Neural cell (in vitro differentiated cells): ENCODE measurements around the gene SLC13A3. TPM values are rescaled to one million over a fixed set of nuclear protein-coding genes. Genes with fewer than 3 reads are reported as not detected.

Experiments
- H2AFZ ChIP-seq: fragments of 200-600, 300-800 bp; sonication (generic), shearing (Covaris generic); 2 replicates; pipeline ENCODE4 v1.6.0; 2014; ENCODE audit warnings: low read depth, mild to moderate bottlenecking, antibody characterized with exemption, low read length, moderate library complexity
- H3F3A ChIP-seq: fragments of 200-600 bp; shearing (Covaris generic); 2 replicates; pipeline ENCODE4 v1.6.1; 2016; ENCODE audit warnings: mild to moderate bottlenecking, moderate library complexity, mixed read lengths, antibody characterized with exemption, low read length; ENCODE audit not compliant: insufficient read depth, poor library complexity, severe bottlenecking
- H3K27ac ChIP-seq: fragments of 200-600, 300-800 bp; sonication (generic), shearing (Covaris generic); 2 replicates; pipeline ENCODE4 v1.5.1; 2014; ENCODE audit warnings: mild to moderate bottlenecking, low read length, moderate library complexity
- H3K27me3 ChIP-seq: fragments of 300-800, 200-600 bp; sonication (generic), shearing (Covaris generic); 2 replicates; pipeline ENCODE4 v1.6.0; 2014; ENCODE audit warnings: mild to moderate bottlenecking, low read depth, low read length, moderate library complexity; ENCODE audit not compliant: insufficient read depth
- H3K36me3 ChIP-seq: fragments of 300-800, 200-600 bp; sonication (generic), shearing (Covaris generic); 2 replicates; pipeline ENCODE4 v1.5.1; 2014; ENCODE audit warnings: mild to moderate bottlenecking, antibody characterized with exemption, low read length, moderate library complexity; ENCODE audit not compliant: insufficient read depth
- H3K4me2 ChIP-seq: fragments of 300-800, 200-600 bp; sonication (generic), shearing (Covaris generic); 2 replicates; pipeline ENCODE4 v1.6.0; 2014; ENCODE audit warnings: mild to moderate bottlenecking, low read length
- H3K4me3 ChIP-seq: fragments of 300-800, 200-600 bp; sonication (generic), shearing (Covaris generic); 2 replicates; pipeline ENCODE4 v1.5.1; 2014; ENCODE audit warnings: mild to moderate bottlenecking, low read length, moderate library complexity
- H3K79me2 ChIP-seq: fragments of 200-600 bp; shearing (Covaris generic); replicated peaks from 2 replicates; pipeline ENCODE4 v1.6.0; 2014; ENCODE audit warnings: mild to moderate bottlenecking, low read length, moderate library complexity; ENCODE audit not compliant: insufficient read depth
- H3K9ac ChIP-seq: fragments of 300-800, 200-600 bp; sonication (generic), shearing (Covaris generic); 2 replicates; pipeline ENCODE4 v1.6.1; 2016; ENCODE audit warnings: mild to moderate bottlenecking, low read length, mixed read lengths
- H3K9me2 ChIP-seq: fragments of 200-600 bp; shearing (Covaris generic); 2 replicates; pipeline ENCODE4 v1.6.1; 2016; ENCODE audit warnings: mild to moderate bottlenecking, low read length, mixed read lengths; ENCODE audit not compliant: insufficient read depth
- H3K9me3 ChIP-seq: fragments of 200-600, 300-800 bp; sonication (generic), shearing (Covaris generic); 2 replicates; pipeline ENCODE4 v1.6.1; 2016; ENCODE audit warnings: mild to moderate bottlenecking, mixed run types, low read length, moderate library complexity, mixed read lengths
- H4K20me1 ChIP-seq: fragments of 200-600 bp; shearing (Covaris generic); 2 replicates; pipeline ENCODE4 v1.6.1; 2016; ENCODE audit warnings: mild to moderate bottlenecking, mixed run types; ENCODE audit not compliant: insufficient read depth
- EP300 ChIP-seq: fragments of 450-650 bp; conservative IDR thresholded peaks from 2 replicates; pipeline ENCODE4 v1.6.1; 2014; ENCODE audit warnings: antibody characterized with exemption, mild to moderate bottlenecking, moderate library complexity; ENCODE audit not compliant: poor library complexity, severe bottlenecking
- EZH2 ChIP-seq: fragments of 200-600, 300-800 bp; shearing (Covaris generic), sonication (generic); IDR thresholded peaks from 2 replicates; pipeline ENCODE4 v1.6.1; 2014; ENCODE audit warnings: antibody characterized with exemption, low read length, borderline replicate concordance, mild to moderate bottlenecking; ENCODE audit not compliant: insufficient read depth, poor library complexity, severe bottlenecking
- MXI1 ChIP-seq: fragments of 450-650 bp; conservative IDR thresholded peaks from 2 replicates; pipeline ENCODE4 v1.6.1; 2014; ENCODE audit warnings: antibody characterized with exemption, mild to moderate bottlenecking; ENCODE audit not compliant: poor library complexity, severe bottlenecking
- POLR2AphosphoS5 ChIP-seq: IDR thresholded peaks from 2 replicates; pipeline ENCODE4 v1.6.1; 2012
- RAD21 ChIP-seq: fragments of 450-650 bp; conservative IDR thresholded peaks from 2 replicates; pipeline ENCODE4 v1.6.1; 2014; ENCODE audit warnings: antibody characterized with exemption, mild to moderate bottlenecking, moderate library complexity
- SMC3 ChIP-seq: fragments of 450-650 bp; conservative IDR thresholded peaks from 2 replicates; pipeline ENCODE4 v1.6.1; 2014; ENCODE audit warnings: antibody characterized with exemption, mild to moderate bottlenecking, moderate library complexity; ENCODE audit not compliant: poor library complexity
- TAF1 ChIP-seq: IDR thresholded peaks from 2 replicates; pipeline ENCODE4 v1.6.1; 2012; ENCODE audit warnings: low read depth
- polyA plus RNA-seq: library from polyadenylated mRNA; depleted of rRNA; stranded (reverse); fragments of >200 nt; gene quantifications from 2 replicates; pipeline ENCODE4 v1.2.3, GENCODE V29; 2014
- TF ChIP-seq, protein P1 (sequence below): fragments of 450-650 bp; IDR thresholded peaks from 2 replicates; pipeline ENCODE4 v1.5.1; 2014; ENCODE audit warnings: antibody characterized with exemption, mild to moderate bottlenecking, moderate library complexity; ENCODE audit not compliant: poor library complexity, severe bottlenecking
- TF ChIP-seq, protein P2 (sequence below): IDR thresholded peaks from 2 replicates; pipeline ENCODE4 v1.6.1; 2012; ENCODE audit warnings: borderline replicate concordance

Gene SLC13A3
- polyA plus RNA-seq, 1 donor from 2014 or later = 5.5 TPM

DNA sequence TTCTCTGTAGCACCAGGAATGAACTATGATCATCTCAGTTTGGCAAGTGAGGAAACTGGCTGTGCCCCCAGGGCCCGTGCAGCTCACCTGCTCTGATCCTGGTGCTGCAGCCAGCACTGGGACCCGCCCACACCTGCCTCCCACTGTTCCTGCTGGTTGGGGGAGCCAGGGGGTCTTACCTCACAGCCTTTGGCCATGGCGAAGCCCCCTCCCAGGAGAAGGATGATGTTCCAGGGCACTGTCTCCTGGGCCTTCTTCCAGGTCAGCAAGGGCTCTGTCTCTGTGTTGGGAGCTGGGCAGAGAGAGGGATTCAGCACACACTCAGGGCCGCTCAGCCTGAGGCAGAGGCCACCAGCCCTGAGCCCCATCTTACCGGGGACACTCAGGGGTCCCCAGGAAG is 75.9 kb downstream of the SLC13A3 start:
- H3K9ac ChIP-seq = no peak overlapping the region

DNA sequence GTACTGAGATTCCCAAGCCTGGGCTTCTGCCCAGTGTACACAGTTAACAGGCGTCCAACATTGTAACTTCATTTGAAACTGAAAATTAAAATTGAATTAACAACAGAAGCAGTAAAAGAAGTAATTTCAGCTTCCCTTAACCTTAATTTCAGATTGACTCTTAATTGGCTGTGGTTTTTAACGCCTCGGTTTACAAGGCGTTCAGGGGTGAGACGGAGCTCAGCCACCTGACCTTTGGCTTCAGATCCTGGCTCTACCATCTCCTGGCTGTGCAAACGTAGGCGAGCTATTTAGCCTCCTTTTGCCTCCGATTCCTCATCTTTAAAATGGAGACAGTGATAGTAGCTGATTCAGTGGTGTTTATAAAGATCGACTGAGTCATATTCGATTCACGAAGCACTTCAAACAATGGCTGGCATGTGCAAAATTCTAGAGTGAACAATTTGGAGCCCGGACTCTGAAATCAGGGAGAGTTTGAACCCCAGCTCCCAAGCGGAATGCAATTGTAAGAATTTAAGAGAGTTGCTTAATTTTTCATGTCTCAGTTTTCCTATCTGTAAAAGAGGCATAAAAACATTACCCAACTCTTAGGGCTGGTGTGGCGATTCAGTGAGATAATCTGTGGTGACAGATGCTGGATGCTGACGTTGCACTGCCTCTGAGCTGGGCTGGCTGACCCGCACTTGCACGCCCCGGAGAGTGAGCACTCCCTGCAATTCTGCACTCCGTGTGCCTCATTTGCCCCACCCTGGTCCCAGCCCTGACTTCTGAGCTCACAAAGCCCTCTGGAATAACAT is 77.3 kb downstream of the SLC13A3 start:
- Histone ChIP-seq H3K9ac (no peak overlapping the region), H3K4me3 (no peak overlapping the region), H2AFZ (no peak overlapping the region), H3K9me3 (no peaks in the 10 kb centered on the region), H4K20me1 (no peaks in the 10 kb centered on the region), H3K9me2 (no peaks in the 10 kb centered on the region), H3K36me3 (no peaks in the 10 kb centered on the region), H3F3A (no peaks in the 10 kb centered on the region), H3K27ac (no peak overlapping the region), H3K4me2 (no peak overlapping the region), H3K79me2 (no peaks in the 10 kb centered on the region), H3K27me3 (no peaks in the 10 kb centered on the region)
- no peak for TF ChIP-seq RAD21

More for the DNA sequence above, 75.9 kb downstream of the SLC13A3 start:
- H3K9me2 ChIP-seq = no peaks in the 10 kb centered on the region
- H3F3A ChIP-seq = no peaks in the 10 kb centered on the region
- no peaks in the 10 kb centered on the region for H3K36me3 ChIP-seq
- H3K79me2 ChIP-seq = no peaks in the 10 kb centered on the region
- no peak overlapping the region for H3K4me2 ChIP-seq
- no peak for TF ChIP-seq TAF1
- TF ChIP-seq EP300 = no peak
- no peak for TF ChIP-seq RAD21
- TF ChIP-seq EZH2 = no peak
- TF ChIP-seq SMC3 = no peak
- TF ChIP-seq, protein P1, sequence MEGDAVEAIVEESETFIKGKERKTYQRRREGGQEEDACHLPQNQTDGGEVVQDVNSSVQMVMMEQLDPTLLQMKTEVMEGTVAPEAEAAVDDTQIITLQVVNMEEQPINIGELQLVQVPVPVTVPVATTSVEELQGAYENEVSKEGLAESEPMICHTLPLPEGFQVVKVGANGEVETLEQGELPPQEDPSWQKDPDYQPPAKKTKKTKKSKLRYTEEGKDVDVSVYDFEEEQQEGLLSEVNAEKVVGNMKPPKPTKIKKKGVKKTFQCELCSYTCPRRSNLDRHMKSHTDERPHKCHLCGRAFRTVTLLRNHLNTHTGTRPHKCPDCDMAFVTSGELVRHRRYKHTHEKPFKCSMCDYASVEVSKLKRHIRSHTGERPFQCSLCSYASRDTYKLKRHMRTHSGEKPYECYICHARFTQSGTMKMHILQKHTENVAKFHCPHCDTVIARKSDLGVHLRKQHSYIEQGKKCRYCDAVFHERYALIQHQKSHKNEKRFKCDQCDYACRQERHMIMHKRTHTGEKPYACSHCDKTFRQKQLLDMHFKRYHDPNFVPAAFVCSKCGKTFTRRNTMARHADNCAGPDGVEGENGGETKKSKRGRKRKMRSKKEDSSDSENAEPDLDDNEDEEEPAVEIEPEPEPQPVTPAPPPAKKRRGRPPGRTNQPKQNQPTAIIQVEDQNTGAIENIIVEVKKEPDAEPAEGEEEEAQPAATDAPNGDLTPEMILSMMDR = no peak
- no peak for TF ChIP-seq MXI1
- TF ChIP-seq, protein P2, sequence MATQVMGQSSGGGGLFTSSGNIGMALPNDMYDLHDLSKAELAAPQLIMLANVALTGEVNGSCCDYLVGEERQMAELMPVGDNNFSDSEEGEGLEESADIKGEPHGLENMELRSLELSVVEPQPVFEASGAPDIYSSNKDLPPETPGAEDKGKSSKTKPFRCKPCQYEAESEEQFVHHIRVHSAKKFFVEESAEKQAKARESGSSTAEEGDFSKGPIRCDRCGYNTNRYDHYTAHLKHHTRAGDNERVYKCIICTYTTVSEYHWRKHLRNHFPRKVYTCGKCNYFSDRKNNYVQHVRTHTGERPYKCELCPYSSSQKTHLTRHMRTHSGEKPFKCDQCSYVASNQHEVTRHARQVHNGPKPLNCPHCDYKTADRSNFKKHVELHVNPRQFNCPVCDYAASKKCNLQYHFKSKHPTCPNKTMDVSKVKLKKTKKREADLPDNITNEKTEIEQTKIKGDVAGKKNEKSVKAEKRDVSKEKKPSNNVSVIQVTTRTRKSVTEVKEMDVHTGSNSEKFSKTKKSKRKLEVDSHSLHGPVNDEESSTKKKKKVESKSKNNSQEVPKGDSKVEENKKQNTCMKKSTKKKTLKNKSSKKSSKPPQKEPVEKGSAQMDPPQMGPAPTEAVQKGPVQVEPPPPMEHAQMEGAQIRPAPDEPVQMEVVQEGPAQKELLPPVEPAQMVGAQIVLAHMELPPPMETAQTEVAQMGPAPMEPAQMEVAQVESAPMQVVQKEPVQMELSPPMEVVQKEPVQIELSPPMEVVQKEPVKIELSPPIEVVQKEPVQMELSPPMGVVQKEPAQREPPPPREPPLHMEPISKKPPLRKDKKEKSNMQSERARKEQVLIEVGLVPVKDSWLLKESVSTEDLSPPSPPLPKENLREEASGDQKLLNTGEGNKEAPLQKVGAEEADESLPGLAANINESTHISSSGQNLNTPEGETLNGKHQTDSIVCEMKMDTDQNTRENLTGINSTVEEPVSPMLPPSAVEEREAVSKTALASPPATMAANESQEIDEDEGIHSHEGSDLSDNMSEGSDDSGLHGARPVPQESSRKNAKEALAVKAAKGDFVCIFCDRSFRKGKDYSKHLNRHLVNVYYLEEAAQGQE = no peak
- no peak for TF ChIP-seq POLR2AphosphoS5
- H3K27ac ChIP-seq = no peak overlapping the region
- H3K27me3 ChIP-seq = no peaks in the 10 kb centered on the region
- H2AFZ ChIP-seq = no peak overlapping the region
- no peaks in the 10 kb centered on the region for H4K20me1 ChIP-seq
- H3K9me3 ChIP-seq = no peaks in the 10 kb centered on the region
- H3K4me3 ChIP-seq = no peak overlapping the region
